Measurements from ENCODE around the gene SIAE.

- TF ChIP-seq POLR2A (IDR thresholded peaks at IDR 0.05; ENCODE audit: low read depth, low read length) = no peak
- no peak; the same call in 1 of the 2 replicates for TF ChIP-seq TAF1 (IDR thresholded peaks at IDR 0.05; ENCODE audit: low read depth, low read length)
- 0 out of 2 replicates have a peak, but pooled peaks have one; percentile 56 for TF ChIP-seq POLR2AphosphoS5 (IDR thresholded peaks at IDR 0.05; ENCODE audit: low read depth, low read length)
- TF ChIP-seq SPI1 (IDR thresholded peaks at IDR 0.05; ENCODE audit: low read depth, low read length) = peak; percentile 86
Observed at GRCh38 chr11:124673333-124674167, at the start of gene SIAE, which contains the start of gene SPA17.

Measured in GM12891 (cell line).